ENCODE data around the gene SLC8A1. TPM values are rescaled to one million over a fixed set of nuclear protein-coding genes. Genes with fewer than 3 reads are reported as not detected.

Gene SLC8A1
- total RNA-seq, 2 experiments from 2014 or later: 0.47 to 0.59 TPM

DNA sequence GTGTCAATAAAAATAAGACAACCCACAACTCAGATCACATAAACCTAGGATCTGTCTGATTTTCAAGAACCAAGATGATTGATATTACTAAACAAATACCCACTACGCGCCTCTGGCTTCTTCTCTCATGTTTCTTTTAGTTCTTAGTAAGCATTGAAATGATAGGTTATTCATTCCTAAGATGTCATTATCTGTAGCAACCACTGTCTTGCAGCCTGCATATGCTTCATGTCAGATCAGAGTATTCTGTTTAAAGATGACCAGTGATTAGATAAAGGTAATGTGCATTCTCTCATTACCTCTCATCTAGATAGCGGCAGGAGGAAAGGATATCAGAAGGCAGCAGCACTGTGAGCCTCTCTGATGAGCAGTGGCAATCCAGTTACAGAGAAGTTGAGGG is 112.9 kb downstream of the SLC8A1 start:
- TF ChIP-seq, protein P1, sequence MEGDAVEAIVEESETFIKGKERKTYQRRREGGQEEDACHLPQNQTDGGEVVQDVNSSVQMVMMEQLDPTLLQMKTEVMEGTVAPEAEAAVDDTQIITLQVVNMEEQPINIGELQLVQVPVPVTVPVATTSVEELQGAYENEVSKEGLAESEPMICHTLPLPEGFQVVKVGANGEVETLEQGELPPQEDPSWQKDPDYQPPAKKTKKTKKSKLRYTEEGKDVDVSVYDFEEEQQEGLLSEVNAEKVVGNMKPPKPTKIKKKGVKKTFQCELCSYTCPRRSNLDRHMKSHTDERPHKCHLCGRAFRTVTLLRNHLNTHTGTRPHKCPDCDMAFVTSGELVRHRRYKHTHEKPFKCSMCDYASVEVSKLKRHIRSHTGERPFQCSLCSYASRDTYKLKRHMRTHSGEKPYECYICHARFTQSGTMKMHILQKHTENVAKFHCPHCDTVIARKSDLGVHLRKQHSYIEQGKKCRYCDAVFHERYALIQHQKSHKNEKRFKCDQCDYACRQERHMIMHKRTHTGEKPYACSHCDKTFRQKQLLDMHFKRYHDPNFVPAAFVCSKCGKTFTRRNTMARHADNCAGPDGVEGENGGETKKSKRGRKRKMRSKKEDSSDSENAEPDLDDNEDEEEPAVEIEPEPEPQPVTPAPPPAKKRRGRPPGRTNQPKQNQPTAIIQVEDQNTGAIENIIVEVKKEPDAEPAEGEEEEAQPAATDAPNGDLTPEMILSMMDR (IDR thresholded peaks at IDR 0.05): no peak
- ATAC-seq (ENCODE audit: poor library complexity) (no peak), DNase-seq (no peak)
- CTCF ChIA-PET: no interaction called here
- Mint-ChIP-seq H3K36me3 (ENCODE audit: low read depth) (no peaks in the 10 kb centered on the region), H3K27ac (no peak overlapping the region), H3K27me3 (no peaks in the 10 kb centered on the region), H3K4me3 (no peak overlapping the region), H3K9me3 (no peaks in the 10 kb centered on the region), H3K4me1 (ENCODE audit: low read depth) (no peaks in the 10 kb centered on the region)
- Histone ChIP-seq H3K4me3 (ENCODE audit: low read length) (no peak overlapping the region), H3K36me3 (ENCODE audit: insufficient read depth, low read length) (no peaks in the 10 kb centered on the region), H3K4me1 (ENCODE audit: insufficient read depth, low read length) (no peaks in the 10 kb centered on the region), H3K9me3 (ENCODE audit: control insufficient read depth in 1 of 2, insufficient read depth in 1 of 2, low read length in 2 of 2) (no peaks in the 10 kb centered on the region), H3K27ac (ENCODE audit: low read depth in 1 of 2, low read length in 2 of 2) (no peak overlapping the region), H3K27me3 (ENCODE audit: control insufficient read depth in 1 of 2, insufficient read depth in 2 of 2, low read length in 2 of 2) (no peaks in the 10 kb centered on the region)
- intact Hi-C loops (cut with DNase I, micrococcal nuclease): no loop called here
- POLR2A ChIA-PET: no interaction called here

DNA sequence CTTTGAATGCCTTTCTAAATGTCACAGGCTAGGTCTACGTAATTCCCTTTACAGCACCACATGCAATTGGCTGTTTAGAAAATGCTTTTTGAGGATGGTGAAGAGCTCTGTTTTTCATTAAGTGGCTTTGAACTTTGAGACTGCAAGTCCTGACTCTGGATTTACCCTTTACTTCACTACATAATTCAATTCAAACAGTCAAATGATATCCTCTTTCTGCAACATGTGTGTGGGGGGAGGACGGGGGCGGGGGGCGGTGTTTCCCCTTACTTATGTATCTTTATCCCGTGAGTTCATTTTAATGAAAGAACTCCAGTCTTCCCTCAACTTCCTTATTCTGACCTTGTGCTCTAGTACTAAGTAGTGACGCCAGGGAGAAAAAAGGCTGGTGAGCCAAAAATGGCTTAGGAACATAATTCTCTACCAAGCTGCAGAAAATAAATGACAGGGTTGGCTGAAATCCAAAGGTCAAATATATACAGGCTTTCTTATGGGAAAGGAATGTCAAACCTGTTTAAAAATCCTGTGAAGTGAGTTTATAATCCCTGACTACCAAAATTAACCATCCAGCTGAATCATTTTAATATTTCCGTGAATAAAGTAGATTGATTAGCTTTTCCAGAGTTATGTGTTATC is 119.6 kb downstream of the SLC8A1 start:
- H3K9me3 Mint-ChIP-seq: no peaks in the 10 kb centered on the region
- H3K27me3 Mint-ChIP-seq: no peaks in the 10 kb centered on the region
- ChIA-PET POLR2A (no interaction called here), CTCF (no interaction called here)
- intact Hi-C loops (cut with DNase I, micrococcal nuclease): no loop called here
- no peak overlapping the region for H3K4me3 Mint-ChIP-seq
- ATAC-seq (ENCODE audit: poor library complexity) (no peak), DNase-seq (peak in 2 of 14 experiments; percentile 0 to 7)
- Histone ChIP-seq H3K9me3 (ENCODE audit: control insufficient read depth in 1 of 2, insufficient read depth in 1 of 2, low read length in 2 of 2) (no peaks in the 10 kb centered on the region), H3K36me3 (ENCODE audit: insufficient read depth, low read length) (no peaks in the 10 kb centered on the region), H3K27ac (ENCODE audit: low read depth in 1 of 2, low read length in 2 of 2) (no peak overlapping the region), H3K4me3 (ENCODE audit: low read length) (no peak overlapping the region), H3K27me3 (ENCODE audit: control insufficient read depth in 1 of 2, insufficient read depth in 2 of 2, low read length in 2 of 2) (no peaks in the 10 kb centered on the region), H3K4me1 (ENCODE audit: insufficient read depth, low read length) (no peaks in the 10 kb centered on the region)
- H3K36me3 Mint-ChIP-seq (ENCODE audit: low read depth): no peaks in the 10 kb centered on the region
- TF ChIP-seq, protein P1 (IDR thresholded peaks at IDR 0.05): no peak
- no peak overlapping the region for H3K27ac Mint-ChIP-seq
- no peaks in the 10 kb centered on the region for H3K4me1 Mint-ChIP-seq (ENCODE audit: low read depth)

DNA sequence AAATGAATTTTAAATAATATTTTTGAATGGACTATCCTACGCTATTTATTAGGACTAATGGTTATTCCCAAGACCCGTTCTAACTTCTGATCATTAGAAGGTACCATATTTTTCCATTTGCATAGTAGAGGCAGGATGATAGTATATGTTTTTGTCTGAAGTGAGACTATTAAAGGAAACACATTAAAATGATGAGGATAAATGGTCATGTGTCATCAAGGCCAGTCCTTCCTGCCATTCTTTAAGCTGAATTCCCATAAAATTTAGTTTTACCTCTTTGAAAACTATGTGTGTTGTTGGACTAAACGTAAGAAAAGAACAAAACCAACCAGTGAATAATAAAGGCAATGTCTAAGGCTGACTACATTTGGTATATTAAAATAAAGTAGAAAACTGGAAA is 121.8 kb downstream of the SLC8A1 start:
- CTCF ChIA-PET: no interaction called here
- no peak overlapping the region for H3K27ac Mint-ChIP-seq

More for the DNA sequence above, 121.8 kb downstream of the SLC8A1 start:
- DNase-seq (no peak), ATAC-seq (ENCODE audit: poor library complexity) (no peak)
- Histone ChIP-seq H3K4me1 (ENCODE audit: insufficient read depth, low read length) (no peaks in the 10 kb centered on the region), H3K9me3 (ENCODE audit: control insufficient read depth in 1 of 2, insufficient read depth in 1 of 2, low read length in 2 of 2) (no peaks in the 10 kb centered on the region), H3K4me3 (ENCODE audit: low read length) (no peak overlapping the region), H3K27ac (ENCODE audit: low read depth in 1 of 2, low read length in 2 of 2) (no peak overlapping the region), H3K36me3 (ENCODE audit: insufficient read depth, low read length) (no peaks in the 10 kb centered on the region), H3K27me3 (ENCODE audit: control insufficient read depth in 1 of 2, insufficient read depth in 2 of 2, low read length in 2 of 2) (no peaks in the 10 kb centered on the region)
- no peaks in the 10 kb centered on the region for H3K9me3 Mint-ChIP-seq
- no peaks in the 10 kb centered on the region for H3K36me3 Mint-ChIP-seq (ENCODE audit: low read depth)
- intact Hi-C loops (cut with DNase I, micrococcal nuclease): no loop called here
- no peaks in the 10 kb centered on the region for H3K27me3 Mint-ChIP-seq
- H3K4me3 Mint-ChIP-seq: no peak overlapping the region
- no peaks in the 10 kb centered on the region for H3K4me1 Mint-ChIP-seq (ENCODE audit: low read depth)
- POLR2A ChIA-PET: no interaction called here
- TF ChIP-seq, protein P1 (IDR thresholded peaks at IDR 0.05): no peak
